ENCODE results near the gene TYMS.
"Not testable (repeated sequence)": the region's sequence is repeated elsewhere in the genome, so short reads cannot be mapped to it uniquely, and the experiment has no call there.

The TYMS gene

GRCh38 chr18:678482-679182 is 21.2 kb downstream of the TYMS start:
- DNase-seq, result no peak

DNA sequence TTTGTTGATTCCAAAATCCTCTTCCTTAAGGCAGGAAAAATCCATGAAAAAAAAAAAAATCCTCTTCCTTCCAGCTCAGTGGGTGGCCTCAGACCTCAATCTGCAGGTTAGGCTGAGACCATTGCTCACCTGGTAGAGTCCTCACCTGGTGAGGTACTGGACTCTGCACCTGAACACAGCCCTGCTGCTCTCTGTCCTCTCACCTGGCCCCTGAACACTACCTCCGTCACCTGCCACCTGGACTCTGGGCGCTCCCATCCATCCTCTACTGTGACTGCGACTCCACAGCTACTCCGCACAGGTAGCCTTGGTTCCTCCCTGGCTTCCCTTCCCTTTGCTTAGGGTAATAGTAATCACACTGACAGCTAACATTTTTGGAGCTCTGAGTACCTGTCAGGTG is 22.1 kb downstream of the TYMS start:
- no peak for DNase-seq

DNA sequence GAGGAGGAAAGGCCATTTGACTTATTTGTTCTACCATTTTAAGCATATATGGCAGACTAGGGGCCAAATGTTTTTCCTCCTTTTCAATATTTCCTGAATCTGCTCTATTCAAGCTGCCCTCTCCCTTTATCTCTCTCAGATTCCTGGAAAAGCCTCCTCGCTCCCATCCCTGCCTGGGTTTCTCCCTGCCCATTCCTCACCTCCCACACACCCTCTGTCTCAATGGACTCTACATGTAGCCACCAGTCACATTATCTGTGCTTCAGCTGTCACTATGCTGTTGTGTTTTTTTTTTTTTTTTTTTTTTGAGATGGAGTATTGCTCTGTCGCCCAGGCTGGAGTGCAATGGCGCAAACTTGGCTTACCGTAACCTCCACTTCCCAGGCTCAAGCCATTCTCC is 22.9 kb downstream of the TYMS start:
- no peak for DNase-seq

DNA sequence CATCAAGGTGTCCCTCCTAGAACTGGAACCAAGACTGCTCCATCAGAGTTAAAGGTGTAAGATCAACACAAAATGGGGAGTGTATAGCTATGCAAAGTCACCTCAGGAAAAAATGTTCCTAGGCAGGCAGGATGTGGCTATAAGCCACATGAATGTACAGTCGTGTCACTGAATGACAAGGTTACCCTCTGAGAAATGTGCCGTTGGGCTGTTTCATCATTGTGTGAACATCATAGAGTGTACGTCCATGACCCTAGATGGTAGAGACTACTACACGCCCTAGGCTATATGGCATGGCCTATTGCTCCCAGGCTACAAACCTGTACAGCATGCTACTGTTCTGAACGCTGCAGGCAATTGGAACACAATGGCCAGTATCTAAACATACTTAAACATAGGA is 24.5 kb downstream of the TYMS start:
- no peak for DNase-seq

GRCh38 chr18:682416-682815 is 25.0 kb downstream of the TYMS start:
- DNase-seq, result not testable (repeated sequence)

DNA sequence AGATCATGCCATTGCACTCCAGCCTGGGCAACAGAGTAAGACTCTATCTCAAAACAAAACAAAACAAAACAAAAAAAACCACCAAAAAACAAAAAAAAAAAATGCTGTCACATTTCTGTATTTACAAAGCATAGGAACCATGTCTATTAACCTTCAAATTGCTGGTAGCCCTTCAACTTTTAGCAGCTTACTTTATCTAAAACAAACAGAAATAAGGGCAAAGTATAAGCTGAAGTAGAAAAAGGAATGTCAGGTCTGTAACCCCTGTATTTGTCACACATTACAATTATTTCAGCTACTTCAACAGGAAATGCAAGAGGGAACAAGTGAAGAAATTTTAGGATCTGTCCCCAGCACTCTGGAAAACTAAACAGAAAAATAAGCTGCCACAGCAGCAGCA is 25.4 kb downstream of the TYMS start:
- DNase-seq, result no peak

DNA sequence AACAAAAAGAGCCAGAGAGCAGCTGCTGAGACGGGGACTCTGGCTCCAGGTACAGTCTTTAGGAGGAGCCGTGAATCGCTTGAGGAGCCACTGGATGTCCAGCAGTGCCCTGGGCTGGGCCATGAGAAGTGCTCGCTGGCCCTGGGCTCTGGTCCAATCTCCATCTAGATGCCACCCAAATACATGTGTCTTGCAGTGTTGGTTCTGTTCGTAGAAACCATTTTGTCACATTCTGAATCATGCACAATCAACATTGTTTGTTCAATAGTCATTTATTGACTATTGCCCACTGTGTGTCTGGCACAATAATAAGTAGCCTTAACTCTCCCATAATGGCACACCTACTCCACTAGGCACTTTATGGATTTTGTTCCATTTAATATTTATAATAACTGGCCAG is 26.1 kb downstream of the TYMS start:
- DNase-seq, result no peak

- no peak for DNase-seq
Observed at GRCh38 chr18:685438-685837, 28.0 kb downstream of the TYMS start.

DNA sequence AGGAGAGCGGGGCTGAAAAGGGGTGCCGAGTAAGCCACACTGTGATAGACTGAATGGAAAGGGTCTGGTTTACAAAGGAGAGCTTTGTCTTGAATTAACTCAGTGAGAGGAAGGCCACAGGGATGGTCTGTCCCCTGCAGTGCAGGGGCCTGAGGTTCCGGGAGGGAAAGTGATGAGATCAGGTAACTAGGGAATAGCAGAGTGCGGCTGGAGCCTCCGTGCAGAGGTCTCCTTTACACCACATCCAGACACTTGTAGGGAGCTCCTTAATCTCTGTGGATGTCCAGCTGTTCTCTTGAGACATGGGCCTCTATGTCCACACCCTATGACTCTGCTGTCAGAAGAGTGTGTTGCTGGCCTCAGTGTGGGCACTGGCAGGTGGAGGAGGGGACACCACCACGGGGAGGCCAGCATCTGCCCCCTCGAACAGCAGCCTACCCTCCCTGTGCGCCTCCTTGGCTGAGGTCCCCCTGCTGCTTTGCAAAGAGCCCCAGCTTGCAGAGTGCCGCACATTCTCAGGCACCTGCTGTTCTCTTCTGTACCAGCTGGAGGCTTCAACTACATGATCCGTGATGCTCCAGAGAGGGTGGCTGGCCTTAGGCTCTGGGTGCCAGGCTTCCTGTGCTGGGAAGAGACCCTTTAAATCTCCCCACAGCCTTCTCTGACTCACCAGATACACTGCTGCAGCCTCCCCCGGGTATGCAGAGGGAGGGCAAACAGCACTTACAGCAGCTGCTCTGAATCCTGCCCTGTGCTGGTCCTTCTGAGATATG is 29.1 kb downstream of the TYMS start:
- DNase-seq, result no peak

DNA sequence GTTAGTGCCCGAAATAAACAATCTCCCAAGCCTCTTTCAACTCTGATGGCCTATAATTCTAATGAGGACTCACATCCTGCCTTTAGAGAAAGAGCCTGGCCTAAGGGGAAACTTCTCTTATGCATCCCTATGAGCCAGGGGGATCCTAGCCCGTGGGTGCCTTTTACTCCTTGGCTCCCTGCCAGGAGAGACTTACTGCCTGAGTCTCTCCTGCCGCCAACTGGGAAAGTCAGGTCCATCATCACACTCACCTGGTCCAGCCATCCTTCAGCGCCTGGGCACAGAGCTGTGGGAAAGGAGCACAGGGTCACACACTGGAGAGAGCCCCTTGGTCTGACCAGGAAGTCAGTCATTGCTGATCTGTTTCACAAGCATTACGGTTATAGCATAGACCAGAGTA is 30.9 kb downstream of the TYMS start:
- DNase-seq, result no peak

- no peak for DNase-seq
Observed at GRCh38 chr18:692824-693223, 35.4 kb downstream of the TYMS start.

DNA sequence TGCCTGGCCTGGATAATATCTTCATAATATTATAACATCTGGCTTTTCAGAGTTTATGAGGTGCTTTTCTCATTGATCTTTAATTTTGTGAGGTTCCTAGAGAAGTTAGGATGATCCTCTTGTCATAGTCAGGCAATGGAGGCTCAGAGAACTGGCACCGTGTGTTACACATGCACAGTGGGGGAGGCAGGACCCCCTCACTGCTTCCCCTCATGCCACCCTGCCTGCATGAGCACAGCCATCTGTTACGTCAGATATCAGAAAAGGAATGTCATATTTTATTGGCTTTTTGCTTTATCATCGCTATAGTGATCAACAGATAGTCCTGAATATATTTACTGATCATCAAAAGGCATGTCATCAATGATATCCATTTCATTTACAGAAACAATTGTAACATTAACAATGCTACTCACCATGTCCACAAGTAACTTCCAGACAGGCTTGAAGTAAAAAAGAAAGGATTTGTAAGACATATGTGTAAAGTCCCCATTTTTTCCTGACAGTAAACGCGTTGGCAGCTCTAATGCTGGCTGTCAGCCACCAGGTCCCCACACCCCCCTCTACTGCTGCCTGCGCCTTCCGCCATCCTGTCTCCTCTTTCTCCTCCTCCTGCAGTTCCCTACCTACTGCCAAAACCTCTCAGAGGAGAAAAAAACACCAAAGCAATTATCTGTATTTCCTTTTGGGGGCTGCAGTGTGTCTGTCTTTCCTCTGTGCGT is 36.2 kb downstream of the TYMS start:
- DNase-seq, result no peak

DNA sequence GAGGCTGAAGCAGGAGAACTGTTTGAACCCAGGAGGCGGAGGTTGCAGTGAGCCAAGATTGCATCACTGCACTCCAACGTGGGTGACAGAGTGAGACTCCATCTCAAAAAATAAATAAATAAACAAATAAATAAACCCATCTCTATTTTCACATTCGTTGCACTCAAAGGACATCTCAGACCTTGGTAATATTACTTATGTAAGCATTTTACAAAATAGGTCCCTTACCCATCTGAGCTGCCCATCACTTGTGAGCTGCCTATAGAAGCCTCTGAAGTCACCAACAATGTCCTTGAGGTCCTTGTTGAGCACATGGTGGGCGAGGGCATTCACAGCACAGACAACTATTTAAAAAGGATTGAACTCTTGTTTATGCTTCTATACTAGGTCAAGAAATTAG is 39.6 kb downstream of the TYMS start:
- no peak for DNase-seq

GRCh38 chr18:697800-698199 is 40.3 kb downstream of the TYMS start:
- peak; percentile 19 for DNase-seq

DNA sequence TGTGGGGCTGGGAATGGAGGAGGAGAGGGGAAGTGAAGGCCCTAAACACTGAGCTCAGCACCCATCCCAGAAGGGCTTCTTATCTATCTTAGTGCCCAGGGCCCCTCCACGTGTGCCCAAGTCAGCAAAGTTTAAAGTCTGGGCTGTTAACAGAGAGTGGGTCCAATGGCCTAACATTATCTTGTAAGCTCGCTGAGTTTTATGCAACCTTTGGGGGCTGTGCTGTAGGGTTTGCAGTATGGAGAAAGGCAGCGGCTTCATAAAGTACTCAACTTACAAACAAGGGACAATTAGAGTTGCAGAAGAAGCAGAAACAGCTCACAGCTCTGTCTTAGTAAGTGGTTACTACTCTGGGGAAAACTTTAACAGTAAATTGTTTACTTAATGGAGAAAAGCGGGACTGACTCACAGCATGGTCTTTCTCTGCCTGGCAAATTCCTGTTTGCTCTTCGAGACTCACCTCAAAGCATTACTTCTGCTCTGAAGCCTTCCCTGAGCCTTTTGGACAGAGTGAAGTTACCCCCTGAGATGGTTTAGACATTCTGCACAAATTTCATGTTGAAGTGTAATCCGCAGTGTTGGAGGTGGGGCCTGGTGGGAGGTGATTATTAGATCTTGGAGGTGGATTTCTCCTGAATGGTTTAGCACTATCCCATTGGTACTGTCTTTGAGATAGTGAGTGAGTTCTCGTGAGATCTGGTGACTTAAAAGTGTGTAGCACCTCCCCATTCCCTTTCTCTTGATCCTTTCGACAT is 45.9 kb downstream of the TYMS start:
- DNase-seq, result no peak

GRCh38 chr18:706405-706804 is 49.0 kb downstream of the TYMS start:
- no peak for DNase-seq

GRCh38 chr18:708096-708495 is 50.6 kb downstream of the TYMS start:
- no peak for DNase-seq

DNA sequence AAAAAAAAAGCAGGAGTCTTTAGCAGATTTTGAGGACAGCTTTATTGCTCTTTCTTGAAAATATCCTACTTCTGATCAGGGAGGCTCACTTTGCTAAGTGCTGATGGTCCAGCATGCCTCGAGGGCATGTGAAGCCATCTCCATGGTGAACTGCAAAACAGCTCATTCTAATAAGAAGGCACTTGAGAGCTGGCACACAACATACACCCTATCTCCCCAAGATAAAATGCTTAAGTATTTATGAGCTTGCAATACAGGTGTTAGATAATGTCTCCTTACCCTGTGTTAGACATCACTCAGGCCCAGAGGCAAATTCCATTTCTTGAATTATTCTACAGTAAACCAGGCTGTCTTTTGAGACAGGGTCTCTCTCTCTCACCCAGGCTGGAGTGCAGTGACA is 52.3 kb downstream of the TYMS start:
- DNase-seq, result peak; percentile 65

GRCh38 chr18:710418-711300 is 53.2 kb downstream of the TYMS start:
- peak; percentile 12 for DNase-seq

- DNase-seq, result no peak
Observed at GRCh38 chr18:711310-711656, 53.8 kb downstream of the TYMS start.

DNA sequence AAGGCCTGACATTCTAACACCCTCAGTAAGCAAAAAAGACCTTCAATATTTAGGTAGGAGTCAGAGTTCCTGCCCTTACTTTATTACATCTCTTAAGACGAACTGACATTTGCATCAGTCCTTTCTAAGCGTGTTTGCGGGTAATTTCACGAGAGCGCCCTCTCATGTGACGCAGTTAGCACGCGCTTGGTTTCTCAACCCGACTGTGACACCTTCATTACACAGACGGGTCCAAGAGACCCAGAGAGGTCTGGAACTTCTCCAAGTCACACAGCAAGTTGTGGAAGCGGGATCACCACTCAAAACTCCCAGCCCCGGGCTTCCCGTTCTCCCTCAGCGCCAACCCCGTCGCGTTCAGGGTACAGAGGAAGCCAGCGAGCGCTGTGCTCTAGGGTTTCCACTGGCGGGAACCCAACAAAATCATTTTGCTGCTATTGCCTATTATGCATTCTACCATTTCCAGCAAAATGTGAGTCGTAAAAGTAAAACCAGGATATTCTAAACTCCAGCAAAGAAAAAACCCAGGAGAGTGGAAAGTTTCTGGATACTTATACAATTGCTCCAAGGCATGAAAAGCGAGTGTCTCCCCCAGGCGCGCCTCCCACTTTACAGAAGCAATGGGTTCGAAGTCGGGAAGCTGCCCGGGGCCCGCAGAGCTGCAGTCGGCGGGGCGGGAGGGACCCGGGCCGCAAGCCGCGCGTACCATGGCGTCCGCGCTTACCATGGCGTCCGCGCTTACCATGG is 54.4 kb downstream of the TYMS start:
- DNase-seq, result peak; percentile 15

Measured in DMS79 (cell line).